Measurements from ENCODE around the gene GATC. TPM values are rescaled to one million over a fixed set of nuclear protein-coding genes. Genes with fewer than 3 reads are reported as not detected.
A peak's percentile ranks its signal among the peaks of the same experiment; 100 is the strongest.
"Not testable (repeated sequence)": the region's sequence is repeated elsewhere in the genome, so short reads cannot be mapped to it uniquely, and the experiment has no call there.

Gene GATC
- total RNA-seq, 1 donor from 2014 or later, result 12.9 TPM

DNA sequence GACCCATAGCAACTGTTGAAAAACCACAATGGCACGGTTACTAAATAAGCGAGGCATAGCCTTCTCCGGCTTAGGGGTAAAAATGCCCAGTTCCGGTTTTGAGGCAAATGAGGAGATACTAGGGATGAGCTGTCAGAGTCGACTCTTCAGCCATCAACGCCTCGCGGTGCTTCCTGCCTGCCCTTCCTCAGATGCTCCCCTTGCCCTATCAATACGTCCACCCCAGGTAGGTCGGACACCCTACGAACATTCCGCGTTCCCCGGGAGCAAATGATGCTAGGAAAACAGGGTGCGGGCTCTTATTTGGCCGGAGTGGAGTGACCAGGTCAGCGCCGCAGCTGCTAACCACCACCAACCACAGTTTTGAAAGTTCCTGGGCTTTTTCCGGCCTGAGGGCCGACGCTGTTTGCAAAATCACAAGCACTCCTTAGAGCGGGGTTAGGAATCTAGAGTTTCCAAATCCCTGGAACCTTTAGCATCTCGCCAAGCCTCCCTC, 22.1 kb downstream of the GATC start:
- no peak for DNase-seq (ENCODE audit: low spot score)
- intact Hi-C loops (cut with DNase I), result no loop called here

DNA sequence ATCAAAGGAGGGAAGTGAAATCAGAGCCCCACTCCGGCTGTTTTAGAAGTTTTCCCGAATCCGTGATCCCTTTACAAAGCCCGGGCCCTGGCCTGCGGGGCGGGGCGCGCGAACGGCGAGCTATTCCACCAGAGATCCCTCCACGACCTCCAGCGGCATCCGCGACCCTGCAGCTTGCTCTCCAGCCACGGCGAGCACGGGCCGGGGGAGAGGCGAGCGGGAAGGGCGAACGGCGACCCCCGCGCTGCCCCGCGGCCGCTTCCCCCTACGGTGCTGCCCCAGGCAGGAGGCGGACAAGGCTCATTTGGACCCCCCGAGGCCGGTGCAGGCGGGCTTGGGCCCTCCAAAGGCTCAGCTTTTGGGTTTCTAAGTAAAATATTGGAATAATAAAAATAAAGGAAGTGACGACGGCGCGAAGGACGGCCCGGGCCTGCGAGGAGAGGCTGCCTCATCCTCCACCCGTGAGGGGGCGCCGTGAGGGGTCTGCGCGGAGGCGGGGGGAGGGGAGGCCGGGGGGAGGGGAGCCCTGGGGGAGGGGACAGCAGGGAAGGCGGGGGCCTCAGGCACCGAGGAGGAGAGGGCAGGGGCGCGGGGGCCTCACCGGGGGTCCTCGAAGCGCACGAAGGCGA, 22.7 kb downstream of the GATC start:
- intact Hi-C loops (cut with DNase I), result loop anchor here (1.0 kb wide), 1 partner anchor 27 kb away; the partner anchor contains the start of gene DYNLL1
- DNase-seq (ENCODE audit: low spot score), result no peak

DNA sequence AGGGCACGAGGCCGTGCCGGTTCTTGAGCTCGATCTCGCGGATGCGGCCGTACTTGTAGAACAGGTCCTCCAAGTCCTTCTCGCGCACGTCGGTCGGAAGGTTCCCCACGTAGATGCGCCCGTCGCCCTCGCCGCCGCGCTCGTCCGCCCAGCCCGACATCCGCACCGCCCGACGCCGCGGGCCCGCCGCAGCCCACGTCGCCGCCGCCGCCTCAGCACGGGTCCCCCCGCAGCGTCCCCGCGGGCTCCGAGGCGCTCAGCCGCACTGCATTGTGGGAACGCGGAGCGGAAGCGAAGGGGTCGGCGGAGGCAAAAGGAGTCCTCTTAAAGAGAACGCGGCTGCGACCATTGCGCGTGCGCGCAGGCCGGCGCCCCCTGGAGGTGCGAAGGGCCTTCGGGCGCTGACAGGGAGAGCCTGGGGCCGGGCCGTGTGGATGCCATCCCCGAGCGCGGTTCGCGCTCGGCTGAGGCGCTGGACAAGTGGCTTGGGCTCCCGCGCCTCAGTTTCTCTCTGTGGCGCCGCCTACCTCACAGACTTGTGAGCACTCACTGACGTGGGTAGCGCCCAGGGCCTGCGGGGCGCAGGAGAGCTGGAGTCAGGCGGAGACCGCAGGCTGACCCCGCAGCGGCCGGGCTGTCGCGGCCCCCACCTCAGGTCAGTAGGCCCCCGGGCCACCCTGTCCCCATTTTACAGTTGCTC, 23.4 kb downstream of the GATC start, which contains the start of gene SRSF9:
Gene SRSF9, minus strand, starts transcription at position 299 of the 700 bp plus-strand sequence. Its CDS starts 139 bp downstream, at position 160.
- intact Hi-C loops (cut with DNase I), result loop anchor here (1.0 kb wide), 1 partner anchor 27 kb away; the partner anchor contains the start of gene DYNLL1
- peak; percentile 98 for DNase-seq (ENCODE audit: low spot score)

DNA sequence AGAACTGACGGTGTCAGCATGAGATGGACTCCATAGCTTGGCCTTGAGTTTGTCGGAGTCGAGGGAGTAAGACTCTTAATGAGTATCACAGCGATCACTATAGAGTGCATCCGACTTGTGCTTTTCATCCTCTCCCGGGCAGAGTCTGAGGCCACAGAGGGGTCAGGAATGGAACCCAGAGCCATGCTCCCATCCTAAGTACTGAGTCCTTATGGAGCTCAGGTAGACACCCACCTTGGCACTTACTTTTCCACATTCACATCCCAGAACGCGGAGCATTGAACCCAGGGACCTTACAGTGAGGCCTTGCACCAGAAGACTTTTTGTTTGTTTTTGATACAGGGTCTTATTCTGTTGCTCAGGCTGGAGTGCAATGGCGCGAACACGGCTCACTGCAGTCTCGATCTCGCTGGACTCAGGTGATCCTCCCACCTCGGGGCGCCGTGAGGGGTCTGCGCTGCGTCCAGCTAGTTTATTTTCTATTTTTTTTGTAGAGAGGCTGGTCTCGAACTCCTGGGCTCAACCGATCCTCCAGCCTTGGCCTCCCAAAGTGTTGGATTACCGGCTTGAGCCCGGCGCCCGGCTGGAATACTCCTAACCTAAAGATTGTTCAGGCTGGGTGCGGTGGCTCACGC, 24.0 kb downstream of the GATC start:
- no peak for DNase-seq (ENCODE audit: low spot score)
- intact Hi-C loops (cut with DNase I), result no loop called here

DNA sequence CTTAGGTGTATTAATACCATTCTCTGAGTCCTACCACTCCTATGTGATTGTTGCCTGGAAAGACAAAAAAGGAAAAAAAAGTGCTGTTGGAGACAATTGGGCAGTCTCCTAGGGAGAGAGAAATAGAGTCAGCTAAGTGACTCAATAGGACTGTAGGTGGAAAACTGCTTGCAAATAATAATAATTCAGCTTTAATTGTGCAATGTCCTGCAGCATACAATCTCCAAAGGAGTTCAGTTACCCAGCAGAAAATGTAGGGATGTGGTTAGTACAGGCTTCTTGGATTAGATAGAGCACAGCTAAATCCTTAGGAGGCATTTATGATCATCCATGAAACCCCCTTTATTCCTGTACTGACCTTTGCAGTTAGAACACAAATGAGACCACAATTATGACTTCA, 26.3 kb downstream of the GATC start:
- DNase-seq (ENCODE audit: low spot score), result no peak
- intact Hi-C loops (cut with DNase I), result no loop called here

DNA sequence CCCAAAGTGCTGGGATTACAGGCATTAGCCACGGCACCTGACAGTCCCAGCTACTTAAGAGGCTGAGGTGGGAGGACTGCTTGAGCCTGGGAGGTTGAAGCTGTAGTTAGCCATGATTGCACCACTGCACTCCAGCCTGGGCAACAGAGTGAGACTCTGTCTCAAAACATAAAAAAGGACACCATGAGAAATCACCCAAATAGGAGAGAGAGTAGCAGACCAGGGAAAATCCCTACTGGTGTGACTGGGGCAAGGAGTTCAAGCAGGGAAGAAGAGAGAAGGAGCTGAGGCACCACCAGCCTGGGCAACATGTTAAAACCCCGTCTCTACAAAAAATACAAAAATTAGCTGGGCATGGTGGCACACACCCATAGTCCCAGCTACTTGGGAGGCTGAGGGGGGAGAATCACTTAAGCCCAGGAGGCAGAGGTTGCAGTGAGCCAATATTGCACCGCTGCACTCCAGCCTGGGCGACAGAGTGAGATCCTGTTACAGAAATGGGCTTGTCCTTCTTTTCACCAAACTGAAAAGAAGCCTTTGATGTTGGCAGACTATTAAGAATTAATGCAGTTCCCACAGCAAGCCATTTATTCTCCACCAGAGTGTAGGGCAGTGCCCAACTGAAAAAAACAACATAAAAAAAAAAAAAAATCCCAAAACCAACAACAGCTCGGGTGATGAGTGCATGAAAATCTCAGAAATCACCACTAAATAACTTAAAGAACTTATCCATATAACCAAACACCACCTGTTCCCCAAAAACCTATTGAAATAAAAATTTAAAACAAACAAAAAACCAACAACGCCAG, 27.8 kb downstream of the GATC start:
- DNase-seq (ENCODE audit: low spot score), result no peak
- intact Hi-C loops (cut with DNase I), result no loop called here

DNA sequence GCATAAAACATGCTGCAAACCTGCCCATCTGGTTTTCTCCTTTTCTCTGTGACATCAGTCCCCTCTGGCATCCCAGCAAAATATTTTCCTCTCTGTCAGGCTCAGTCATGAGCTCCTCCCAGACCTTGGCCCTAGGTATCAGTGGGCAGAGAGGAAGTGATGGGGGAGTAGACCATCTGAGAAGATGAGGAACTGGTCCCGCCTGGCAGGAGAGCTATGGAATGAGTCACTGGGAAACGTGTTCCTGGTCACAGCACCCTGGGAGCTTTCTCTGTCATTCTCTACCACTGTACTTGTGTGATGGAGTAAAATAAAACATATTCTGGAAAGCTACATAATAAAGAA, 28.3 kb downstream of the GATC start:
- DNase-seq (ENCODE audit: low spot score), result no peak
- intact Hi-C loops (cut with DNase I), result no loop called here

DNA sequence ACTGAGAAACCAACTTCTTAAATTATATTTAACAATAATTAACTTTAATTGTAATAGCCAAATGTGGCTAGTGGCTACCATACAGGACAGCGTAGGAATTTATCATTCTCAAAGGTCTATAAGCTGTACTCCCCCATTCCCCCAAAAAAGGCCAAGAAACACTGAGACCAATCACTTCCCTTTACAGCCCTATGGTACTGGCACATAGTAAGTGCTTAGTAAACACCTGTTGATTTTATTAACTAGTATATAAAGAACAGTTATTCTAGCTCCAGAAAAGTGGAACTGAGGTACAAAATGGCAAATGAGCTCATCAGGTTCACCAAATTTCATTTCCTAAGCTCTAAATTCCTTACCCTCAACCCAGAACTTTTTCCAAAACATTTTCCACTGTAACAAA, 29.4 kb downstream of the GATC start:
- intact Hi-C loops (cut with DNase I), result no loop called here

DNA sequence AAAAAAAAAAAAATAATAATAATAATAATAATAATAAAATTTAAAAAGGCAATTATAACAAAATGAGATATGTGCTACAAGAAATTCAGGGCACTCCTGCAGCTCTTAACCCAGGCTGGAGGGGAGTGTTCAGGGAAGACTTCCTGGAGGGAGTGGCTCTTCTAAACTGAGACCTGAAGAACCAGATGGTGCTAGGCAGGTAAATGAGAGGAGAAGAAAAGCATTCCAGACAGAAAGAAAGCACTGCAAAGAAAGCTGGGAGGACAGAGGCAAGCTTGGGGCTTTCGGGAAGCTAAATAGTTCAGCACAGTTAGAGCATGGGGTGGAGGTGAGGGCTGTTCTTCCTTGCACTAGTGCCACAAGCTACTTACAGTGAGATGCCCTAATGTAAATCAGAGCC, 33.2 kb downstream of the GATC start:
- DNase-seq (ENCODE audit: low spot score), result no peak
- intact Hi-C loops (cut with DNase I), result no loop called here

More for the DNA sequence above, 29.4 kb downstream of the GATC start:
- no peak for DNase-seq (ENCODE audit: low spot score)

DNA sequence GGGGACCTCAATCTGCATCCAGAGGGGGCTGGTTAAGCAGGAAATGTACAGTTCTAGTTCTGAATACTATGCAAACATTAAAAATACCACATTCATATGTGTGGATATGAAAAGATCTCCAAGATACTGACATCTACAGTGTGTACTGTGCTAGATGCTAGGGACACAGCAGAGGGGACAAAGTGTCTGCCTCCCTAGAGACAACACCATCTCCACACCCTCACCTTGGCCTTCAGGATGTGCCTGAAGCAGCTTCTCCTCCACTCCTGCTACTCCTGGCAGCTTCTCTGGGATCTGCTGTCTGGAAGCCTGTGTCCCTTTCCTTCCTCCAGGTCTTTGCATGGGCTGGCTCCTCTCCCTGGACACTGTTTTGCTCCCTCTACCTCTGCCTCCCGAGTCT, 34.0 kb downstream of the GATC start:
- DNase-seq (ENCODE audit: low spot score), result no peak
- intact Hi-C loops (cut with DNase I), result no loop called here

DNA sequence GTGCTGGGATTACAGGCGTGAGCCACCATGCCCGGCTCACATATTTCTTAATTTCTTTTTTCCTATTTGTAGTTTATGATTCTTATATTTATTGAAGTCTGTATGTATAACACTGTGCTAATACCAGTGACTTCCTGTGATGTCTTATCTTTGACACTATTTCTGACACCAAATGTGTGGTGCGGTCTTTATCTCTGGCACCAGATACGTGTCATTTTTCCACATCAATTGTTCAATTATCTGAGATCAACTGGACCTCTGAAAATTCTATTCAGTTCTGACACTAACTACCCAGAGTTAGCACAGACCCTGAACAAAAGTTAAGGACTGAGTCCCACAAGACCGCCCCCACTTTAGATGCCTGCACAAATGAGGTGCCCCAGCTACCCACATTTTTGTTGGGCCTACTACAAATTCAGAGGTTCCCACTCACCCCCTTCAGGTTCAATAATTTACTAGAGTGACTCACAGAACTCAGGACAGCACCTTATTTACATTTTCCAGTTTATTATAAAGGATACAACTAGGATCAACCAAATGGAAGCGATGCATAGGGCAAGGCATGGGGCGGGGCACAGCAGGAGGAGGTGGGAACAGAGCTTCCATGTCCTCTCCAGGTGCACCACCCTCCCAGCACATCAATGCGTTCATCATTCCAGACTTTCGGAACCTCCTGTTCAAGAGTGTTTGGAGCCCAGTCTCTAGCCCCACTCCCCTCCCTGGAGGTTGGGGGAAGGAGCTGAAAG, 35.0 kb downstream of the GATC start:
- intact Hi-C loops (cut with DNase I), result no loop called here
- no peak for DNase-seq (ENCODE audit: low spot score)

DNA sequence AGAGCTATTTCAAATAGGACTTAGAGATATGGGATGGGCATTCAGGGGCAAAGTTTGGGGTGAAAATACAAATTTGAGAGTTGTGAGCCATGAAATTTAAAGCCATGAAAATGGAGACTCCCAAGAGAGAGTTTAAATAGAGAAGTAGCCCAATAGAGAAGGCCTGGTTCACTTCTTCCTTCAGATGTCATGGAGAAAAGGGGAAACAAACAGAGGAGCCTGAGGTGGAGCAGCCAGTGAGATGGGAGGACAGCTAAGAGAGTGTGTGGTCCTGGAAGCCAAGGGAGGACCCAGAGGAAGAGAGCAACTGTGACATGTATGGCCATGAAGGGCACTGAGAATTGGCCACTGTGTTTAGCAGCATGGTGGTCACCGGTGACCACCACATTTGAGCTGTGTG, 37.4 kb downstream of the GATC start:
- intact Hi-C loops (cut with DNase I), result no loop called here
- DNase-seq (ENCODE audit: low spot score), result no peak

DNA sequence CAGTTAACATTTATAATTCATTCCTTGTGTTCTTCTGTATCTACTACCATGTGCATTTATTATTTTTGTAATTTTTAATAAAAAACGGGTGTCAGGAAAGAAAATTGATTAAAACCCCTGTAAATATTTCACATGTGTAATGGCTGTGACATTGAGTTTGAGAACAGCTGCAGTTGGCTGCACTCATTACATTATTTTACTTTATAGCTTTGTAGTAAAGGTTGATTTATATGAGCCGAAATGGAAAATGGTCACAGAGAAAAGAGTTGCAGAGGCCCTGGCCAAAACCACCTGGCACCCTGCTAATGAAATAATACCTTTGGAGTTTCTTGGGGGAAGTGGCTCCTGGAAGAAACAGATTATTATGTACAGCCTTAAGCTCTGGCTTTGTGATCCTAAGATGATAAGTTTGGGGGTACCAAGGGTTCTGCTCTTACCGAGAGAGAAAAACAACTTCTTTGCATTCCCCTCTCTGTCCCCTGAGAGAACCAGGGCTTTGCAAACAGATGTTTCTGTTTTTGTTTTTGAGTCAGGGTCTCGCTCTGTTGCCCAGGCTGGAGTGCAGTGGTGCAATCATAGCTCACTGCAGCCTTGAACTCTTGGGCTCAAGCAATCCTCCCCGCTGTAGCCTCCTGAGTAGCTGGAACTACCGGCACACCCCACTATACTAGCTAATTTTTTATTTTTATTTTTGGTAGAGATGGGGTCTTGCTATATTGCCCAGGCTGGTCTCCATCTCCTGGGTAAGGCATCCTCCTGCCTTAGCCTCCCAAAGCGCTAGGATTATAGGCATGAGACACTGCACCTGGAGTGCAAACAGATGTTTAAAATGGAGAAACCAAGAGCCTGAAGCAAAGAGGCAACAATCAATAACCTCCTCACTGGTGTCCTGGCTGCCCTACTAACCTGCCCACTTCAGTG, 40.0 kb downstream of the GATC start:
- intact Hi-C loops (cut with DNase I), result no loop called here
- no peak for DNase-seq (ENCODE audit: low spot score)

DNA sequence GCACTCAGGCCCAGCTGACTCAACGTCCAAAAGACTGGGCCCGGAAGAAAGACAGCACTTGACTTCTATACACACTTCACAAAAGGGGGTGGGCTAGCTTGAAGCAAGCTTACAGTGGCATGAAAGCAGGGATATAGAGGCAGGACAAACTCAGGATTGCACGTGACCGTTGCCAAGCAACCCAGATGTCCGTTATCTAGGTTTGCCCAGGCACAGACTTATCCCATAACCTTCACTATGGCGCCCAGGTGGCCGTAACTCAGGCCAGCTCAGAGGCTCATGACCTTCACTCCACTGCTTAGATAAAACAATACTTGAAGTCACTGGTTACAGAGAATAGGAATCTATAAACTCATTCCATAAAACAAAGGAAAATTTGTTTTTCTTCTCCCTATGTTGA, 41.3 kb downstream of the GATC start:
- DNase-seq (ENCODE audit: low spot score); intact Hi-C loops (cut with DNase I): not testable (repeated sequence)

DNA sequence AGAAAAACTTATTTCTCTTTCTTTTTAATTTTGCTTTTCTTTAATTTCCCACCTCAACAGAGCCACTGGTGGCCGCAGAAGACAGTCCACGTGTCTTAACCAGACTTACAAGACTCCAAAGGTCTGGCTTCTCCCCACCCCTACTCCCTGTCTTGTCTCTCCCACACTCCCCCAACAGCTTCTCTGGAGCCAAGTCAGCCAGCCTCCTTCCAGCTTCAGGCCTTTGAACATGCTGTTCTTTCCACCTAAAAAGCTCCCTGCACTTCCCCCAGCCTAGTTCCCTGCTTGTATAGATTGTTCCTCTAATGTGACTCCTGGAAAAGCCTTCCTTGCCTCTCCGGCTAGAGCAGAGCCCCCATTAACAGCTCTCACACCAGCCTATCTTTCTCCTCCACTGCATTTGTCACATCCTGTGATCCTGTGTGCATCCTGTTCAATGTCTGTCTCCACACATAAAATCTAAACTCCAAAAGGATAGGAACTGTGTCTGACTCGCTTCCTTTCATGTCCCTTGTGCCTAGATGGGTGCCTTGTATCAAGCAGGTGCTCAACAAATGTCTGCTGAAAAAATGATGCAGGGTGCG, 41.9 kb downstream of the GATC start:
- DNase-seq (ENCODE audit: low spot score), result no peak
- intact Hi-C loops (cut with DNase I), result no loop called here

DNA sequence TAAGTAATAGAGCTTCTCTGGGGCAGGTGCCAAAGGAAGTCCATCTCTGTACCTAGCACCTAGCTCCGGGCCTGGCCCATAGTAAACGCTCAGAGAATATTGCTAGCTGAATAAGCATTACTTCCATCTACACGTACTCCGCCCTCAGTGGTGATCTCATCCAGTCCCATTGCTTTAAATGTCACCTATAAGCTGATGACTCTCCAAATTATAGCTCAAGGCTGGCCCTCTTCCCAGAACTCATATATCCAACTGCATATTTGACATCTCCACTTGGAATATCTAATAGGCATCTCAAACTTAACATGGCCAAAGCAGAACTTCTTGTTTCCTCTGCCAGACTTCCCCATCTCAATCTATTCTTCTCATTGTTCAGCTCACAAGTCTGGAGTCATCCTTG, 42.8 kb downstream of the GATC start:
- intact Hi-C loops (cut with DNase I), result no loop called here
- no peak for DNase-seq (ENCODE audit: low spot score)

DNA sequence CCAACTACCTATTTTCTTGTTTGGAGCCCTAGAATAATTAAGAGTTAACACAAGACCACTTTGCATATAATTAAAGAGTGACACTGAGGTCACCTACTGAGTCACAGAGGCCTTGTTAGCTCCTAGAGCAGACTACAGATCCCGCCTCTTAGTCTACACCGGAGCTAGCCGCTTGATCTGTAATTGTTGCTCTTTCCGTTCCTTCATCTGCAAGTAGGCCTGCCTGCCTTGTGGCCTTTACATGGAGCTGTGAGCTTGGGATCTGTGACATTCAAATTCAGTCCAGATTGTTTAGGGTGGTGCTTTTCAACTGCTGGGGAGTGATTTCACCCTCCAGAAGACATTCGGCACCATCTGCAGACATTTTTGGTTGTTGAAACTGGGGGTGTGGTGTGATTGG, 44.1 kb downstream of the GATC start:
- no peak for DNase-seq (ENCODE audit: low spot score)
- intact Hi-C loops (cut with DNase I), result no loop called here
